Neural progenitor cell (in vitro differentiated cells): ENCODE data around the gene FAM168B.

Source experiments
- EZH2 ChIP-seq: fragments of 200-600 bp; sonication (generic); IDR thresholded peaks from 2 replicates; pipeline ENCODE4 v1.6.1; 2017; ENCODE audit warnings: antibody characterized with exemption, mild to moderate bottlenecking, moderate library complexity
- EZH2phosphoT487 ChIP-seq: fragments of 200-600 bp; sonication (generic); IDR thresholded peaks from 2 replicates; pipeline ENCODE4 v1.6.1; 2017; ENCODE audit warnings: antibody characterized with exemption
- TF ChIP-seq, protein P1 (sequence below): fragments of 200-600 bp; sonication (generic); IDR thresholded peaks from 2 replicates; pipeline ENCODE4 v1.5.1; 2017; ENCODE audit warnings: antibody characterized with exemption, mild to moderate bottlenecking

GRCh38 chr2:131127981-131128380 is 34.7 kb upstream of the FAM168B start:
- TF ChIP-seq, protein P1, sequence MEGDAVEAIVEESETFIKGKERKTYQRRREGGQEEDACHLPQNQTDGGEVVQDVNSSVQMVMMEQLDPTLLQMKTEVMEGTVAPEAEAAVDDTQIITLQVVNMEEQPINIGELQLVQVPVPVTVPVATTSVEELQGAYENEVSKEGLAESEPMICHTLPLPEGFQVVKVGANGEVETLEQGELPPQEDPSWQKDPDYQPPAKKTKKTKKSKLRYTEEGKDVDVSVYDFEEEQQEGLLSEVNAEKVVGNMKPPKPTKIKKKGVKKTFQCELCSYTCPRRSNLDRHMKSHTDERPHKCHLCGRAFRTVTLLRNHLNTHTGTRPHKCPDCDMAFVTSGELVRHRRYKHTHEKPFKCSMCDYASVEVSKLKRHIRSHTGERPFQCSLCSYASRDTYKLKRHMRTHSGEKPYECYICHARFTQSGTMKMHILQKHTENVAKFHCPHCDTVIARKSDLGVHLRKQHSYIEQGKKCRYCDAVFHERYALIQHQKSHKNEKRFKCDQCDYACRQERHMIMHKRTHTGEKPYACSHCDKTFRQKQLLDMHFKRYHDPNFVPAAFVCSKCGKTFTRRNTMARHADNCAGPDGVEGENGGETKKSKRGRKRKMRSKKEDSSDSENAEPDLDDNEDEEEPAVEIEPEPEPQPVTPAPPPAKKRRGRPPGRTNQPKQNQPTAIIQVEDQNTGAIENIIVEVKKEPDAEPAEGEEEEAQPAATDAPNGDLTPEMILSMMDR, result no peak
- TF ChIP-seq EZH2phosphoT487 (no peak), EZH2 (no peak)
